HG02610 (cell line): Measurements from ENCODE around the gene DSCAM.
"Not testable (repeated sequence)": the region's sequence is repeated elsewhere in the genome, so short reads cannot be mapped to it uniquely, and the experiment has no call there.

Source experiments
- ATAC-seq: cut with Tn5 transposase; IDR thresholded peaks from one replicate; pipeline ENCODE4 v1.9.1; 2021; ENCODE audit warnings: mild to moderate bottlenecking, moderate library complexity; ENCODE audit not compliant: unreplicated experiment

DSCAM gene

DNA sequence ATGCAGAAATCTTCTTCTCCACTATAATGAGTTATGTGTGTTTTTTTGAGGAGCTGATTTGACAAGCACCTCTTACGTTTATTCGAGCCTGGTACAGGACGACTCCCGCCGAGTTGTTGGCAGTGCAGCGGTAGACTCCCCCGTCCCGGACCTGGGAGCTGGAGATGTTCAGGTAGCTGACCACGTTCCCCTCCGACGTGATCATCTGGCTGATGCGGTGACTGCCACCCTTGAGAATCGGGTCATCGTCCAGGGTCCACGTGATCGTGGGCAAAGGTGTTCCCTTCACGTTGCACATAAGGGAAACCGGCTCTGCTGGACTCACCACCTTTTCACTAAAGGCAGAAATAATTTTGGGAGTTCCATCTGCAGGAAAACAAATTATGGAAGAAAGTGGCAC, 507.9 kb downstream of the DSCAM start:
- ATAC-seq: no peak

GRCh38 chr21:40337981-40338380, 509.0 kb downstream of the DSCAM start:
- ATAC-seq: no peak

- no peak for ATAC-seq
Observed at GRCh38 chr21:40335704-40336103, 511.3 kb downstream of the DSCAM start.

- no peak for ATAC-seq
Observed at GRCh38 chr21:40334159-40334558, 512.8 kb downstream of the DSCAM start.

- no peak for ATAC-seq
Observed at GRCh38 chr21:40333731-40334130, 513.2 kb downstream of the DSCAM start.

DNA sequence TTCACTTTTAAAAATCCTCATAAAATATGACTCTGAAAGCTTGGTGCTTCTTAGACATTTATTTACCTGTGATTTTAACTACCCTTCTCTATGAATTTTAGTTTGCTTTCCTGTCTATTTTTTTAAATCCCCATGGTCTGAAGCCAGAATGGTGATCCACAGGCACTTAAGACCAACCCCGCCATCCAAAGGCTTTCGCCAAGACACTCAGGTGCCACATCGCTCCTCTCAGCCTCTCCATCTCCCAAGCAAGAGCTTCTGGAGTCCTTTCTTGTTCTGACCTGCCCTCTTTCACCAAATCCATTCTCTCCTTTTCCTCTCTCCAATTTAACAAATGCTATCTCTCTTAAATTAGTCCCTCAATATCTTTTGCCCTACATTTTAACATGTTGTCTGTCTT, 515.2 kb downstream of the DSCAM start:
- no peak for ATAC-seq

DNA sequence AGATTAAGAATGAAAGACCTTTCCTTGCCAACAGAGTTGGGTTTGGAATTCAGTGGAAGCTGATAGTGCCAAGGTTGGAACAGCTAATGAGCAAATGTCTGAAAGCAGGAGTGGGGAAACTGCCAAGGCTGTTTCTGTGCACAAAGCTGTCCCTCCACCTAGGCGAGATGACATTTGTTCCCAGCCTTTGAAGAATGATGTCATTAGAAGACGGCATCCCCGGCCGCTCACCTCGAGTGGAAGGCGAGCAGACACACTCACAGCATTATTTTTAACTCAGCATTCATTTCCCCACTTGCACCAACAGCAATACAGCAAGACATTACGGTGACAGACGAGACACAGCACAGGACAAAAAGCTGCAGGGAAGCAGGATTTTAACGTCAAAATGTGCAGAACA, 515.8 kb downstream of the DSCAM start:
- ATAC-seq: no peak

DNA sequence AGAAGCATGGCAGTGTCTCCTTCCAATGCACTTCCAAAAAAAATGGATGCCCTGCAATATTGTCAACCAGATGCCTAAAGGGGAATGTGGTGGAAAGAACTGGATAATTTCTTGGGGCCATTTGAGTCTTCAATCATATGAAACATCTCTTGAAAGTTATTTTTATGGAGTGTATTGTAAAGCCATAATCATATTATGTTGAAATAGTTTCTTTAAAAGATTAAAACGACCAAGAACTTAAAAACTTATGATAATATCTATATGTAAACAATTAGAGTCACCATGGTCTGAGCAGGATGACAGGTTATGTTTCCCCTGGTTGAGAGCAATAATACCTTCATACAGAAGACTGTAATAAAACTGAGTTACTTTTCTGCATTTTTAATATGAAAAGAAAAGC, 522.6 kb downstream of the DSCAM start:
- ATAC-seq: no peak

GRCh38 chr21:40320718-40321117, 526.2 kb downstream of the DSCAM start:
- not testable (repeated sequence) for ATAC-seq

DNA sequence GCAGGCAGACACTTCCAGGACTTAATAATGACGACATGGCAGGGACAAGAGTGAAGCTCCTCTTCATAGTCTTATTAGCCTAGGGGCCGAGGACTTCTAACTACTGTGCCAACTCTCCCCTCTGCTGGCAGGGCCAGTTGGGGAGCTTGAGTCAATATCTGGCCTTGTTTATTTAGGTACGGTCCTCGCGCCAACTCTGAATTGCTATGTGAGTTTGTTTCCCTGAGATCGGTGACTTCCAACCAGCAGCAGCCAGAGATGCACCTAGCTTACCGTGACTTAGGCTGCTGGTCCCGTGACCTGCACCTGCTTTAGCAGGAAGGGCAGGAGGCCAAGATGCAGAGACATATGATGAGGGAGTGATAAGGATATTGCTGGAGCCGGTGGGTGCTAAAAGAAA, 528.6 kb downstream of the DSCAM start:
- ATAC-seq: no peak

DNA sequence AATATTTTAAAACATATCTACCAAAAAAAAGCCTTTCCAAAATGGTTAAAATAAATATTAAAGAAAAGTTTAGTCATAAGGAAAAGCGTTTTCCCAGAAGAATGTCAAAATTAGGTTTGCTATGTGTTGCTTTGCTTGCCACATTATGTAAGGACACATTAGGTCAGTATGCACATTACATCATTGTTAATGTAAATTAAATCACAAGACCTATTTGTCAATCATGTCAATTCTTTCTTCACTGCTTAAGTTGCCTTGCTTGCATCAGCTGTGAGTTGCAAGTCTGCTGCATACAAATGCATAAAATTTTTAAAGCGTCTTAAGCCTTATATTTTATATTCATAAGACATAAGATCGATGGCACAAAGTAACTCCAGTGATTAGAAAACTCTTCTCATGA, 530.9 kb downstream of the DSCAM start:
- ATAC-seq: no peak

GRCh38 chr21:40315626-40316025, 531.3 kb downstream of the DSCAM start:
- no peak for ATAC-seq

DNA sequence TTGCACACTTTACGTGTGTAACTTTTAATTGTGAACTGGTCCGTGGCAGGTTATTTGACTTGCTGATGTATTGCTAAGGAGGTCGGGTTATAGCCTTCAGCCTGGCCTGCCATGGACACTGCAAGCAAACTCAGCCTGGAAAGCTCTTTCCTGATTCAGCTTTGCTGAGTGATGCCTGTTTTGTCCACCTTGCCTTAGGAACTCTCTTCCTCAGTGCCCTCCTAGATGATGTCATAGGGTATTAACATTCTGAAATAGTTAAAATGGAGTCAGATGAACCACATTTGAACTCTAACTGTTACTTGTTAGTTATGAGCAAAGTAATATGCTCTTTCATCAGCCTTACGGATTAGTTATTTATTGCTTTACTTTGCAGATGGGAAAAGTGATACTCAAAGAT, 533.7 kb downstream of the DSCAM start:
- ATAC-seq: no peak

- ATAC-seq: no peak
Observed at GRCh38 chr21:40300300-40300699, 546.7 kb downstream of the DSCAM start.

GRCh38 chr21:40299451-40299850, 547.5 kb downstream of the DSCAM start:
- ATAC-seq: no peak

DNA sequence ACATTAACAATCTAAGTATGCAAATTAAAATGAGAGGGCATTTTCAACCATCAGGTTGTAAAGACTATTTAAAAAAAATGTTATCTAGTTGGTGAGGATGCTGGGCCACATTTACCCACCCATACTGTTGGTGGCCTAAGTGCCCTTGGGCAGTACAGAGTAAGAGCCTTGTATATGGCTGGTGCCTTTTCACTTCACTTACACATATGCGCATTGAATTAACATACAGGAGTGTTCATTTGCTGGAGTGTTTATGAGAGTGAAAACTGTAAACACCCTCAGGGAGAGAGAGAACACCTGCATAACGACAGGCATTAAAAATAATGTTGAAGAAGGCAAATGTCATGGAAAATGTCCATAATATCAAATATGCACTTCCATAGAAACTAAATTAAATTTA, 552.6 kb downstream of the DSCAM start:
- ATAC-seq: no peak

DNA sequence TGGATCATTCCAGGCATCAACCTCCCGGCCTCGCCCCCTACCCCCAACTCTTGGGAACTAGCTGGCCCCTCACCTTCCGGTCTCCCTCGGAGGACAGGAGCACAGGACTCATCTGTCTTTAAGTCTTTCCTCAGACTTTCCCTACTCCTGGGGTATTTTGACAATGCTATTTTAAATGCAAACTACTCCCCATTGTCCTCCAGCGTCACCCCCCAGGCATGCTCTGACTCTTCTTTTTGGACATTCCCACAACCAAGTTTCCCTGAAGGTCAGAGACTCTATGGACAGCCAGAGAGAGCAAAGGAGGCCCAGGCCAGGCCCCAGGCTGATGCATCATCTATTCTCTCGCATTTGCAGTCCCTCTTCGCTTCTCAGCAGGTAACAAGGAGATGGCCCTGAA, 555.4 kb downstream of the DSCAM start:
- ATAC-seq: no peak

- no peak for ATAC-seq
Observed at GRCh38 chr21:40284409-40284808, 562.5 kb downstream of the DSCAM start.

GRCh38 chr21:40282912-40283886, 563.8 kb downstream of the DSCAM start:
- no peak for ATAC-seq

GRCh38 chr21:40278345-40278744, 568.6 kb downstream of the DSCAM start:
- no peak for ATAC-seq

- no peak for ATAC-seq
Observed at GRCh38 chr21:40276001-40276400, 571.0 kb downstream of the DSCAM start.

DNA sequence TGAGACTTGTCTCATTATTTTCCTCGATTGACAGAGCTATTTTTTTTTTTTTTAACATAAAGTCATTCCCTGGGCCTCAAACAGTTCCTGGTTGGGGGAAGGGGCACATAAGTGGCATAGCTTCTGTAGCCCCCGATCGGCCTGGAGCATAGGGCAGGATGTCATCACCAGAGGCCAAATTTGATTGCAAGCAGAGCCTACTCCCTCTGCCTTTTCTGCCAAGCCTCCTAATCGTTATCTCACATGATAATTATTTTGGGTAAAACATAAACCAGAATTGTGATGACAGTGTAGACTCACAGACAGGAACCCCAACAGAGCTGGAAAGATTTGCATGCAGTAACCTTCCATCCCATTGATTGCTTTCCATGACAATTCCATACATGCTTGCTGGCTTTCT, 574.9 kb downstream of the DSCAM start:
- no peak for ATAC-seq

DNA sequence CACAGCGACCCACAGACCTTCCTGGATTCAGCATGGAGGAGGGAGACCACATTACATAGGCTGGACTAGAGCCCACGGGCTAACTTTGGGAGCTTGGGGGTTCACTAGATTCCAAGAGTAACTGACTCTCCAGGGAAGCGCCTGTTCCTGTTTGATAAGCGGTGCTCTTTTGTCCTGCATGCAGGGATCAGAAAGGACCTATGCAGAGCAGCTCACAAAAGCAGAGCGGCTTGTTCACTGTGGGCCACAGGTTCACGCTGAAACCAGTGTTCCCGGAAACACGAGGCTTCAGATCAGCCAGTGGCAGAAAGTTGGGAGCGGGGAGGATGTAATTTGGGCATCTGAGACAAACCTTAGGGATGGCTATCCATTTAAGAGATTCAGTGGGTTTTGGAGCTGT, 575.8 kb downstream of the DSCAM start:
- no peak for ATAC-seq
